ENCODE results near the gene CEP162. TPM values are rescaled to one million over a fixed set of nuclear protein-coding genes. Genes with fewer than 3 reads are reported as not detected.
A peak's percentile ranks its signal among the peaks of the same experiment; 100 is the strongest.

The CEP162 gene
- total and polyA plus RNA-seq, 2 experiments from 2014 or later, result 9.2 to 15.4 TPM

GRCh38 chr6:84086545-84087429, 140.7 kb downstream of the CEP162 start:
- Mint-ChIP-seq H3K27ac (no peak overlapping the region), H3K4me1 (peaks cover 52% of the 10 kb centered on the region)

More at GRCh38 chr6:84086545-84087429, 140.7 kb downstream of the CEP162 start:
- Histone ChIP-seq H3K27me3 (ENCODE audit: insufficient read depth) (no peaks in the 10 kb centered on the region), H3F3A (replicated peaks; ENCODE audit: low read depth) (no peaks in the 10 kb centered on the region), H3K9me2 (ENCODE audit: insufficient read depth) (peaks cover 17% of the 10 kb centered on the region; the same call in 1 of the 2 replicates), H4K20me1 (replicated peaks; ENCODE audit: insufficient read depth) (no peaks in the 10 kb centered on the region), H3K79me2 (replicated peaks; ENCODE audit: insufficient read depth) (no peaks in the 10 kb centered on the region), H3K4me2 (0 out of 2 replicates have a peak overlapping the region, but pooled peaks have one; percentile 31), H3K27ac (ENCODE audit: low read depth) (no peak overlapping the region), H3K4me1 (ENCODE audit: insufficient read depth) (peaks cover 50% of the 10 kb centered on the region), H3K4me3 (no peak overlapping the region), H3K36me3 (ENCODE audit: insufficient read depth) (no peaks in the 10 kb centered on the region), H2AFZ (no peak overlapping the region)
- DNase-seq (ENCODE audit: low spot score) (peak; percentile 24), ATAC-seq (peak; percentile 44; the same call in 2 of the 3 replicates)
- TF ChIP-seq ZNF114 (CRISPR knock-in tag; IDR thresholded peaks at IDR 0.05) (no peak), CREB1 (CRISPR knock-in tag; IDR thresholded peaks at IDR 0.05; ENCODE audit: low read depth) (no peak), JUNB (IDR thresholded peaks at IDR 0.05; ENCODE audit: unreplicated experiment) (no peak), STAT1 (IDR thresholded peaks at IDR 0.05; ENCODE audit: unreplicated experiment) (no peak), POLR2AphosphoS5 (IDR thresholded peaks at IDR 0.05; ENCODE audit: low read depth) (no peak), EZH2 (IDR thresholded peaks at IDR 0.05; ENCODE audit: low read depth, unreplicated experiment) (no peak), EZH2phosphoT487 (IDR thresholded peaks at IDR 0.05; ENCODE audit: unreplicated experiment) (no peak), NANOG (IDR thresholded peaks at IDR 0.05; ENCODE audit: borderline replicate concordance) (no peak), ZNF331 (CRISPR knock-in tag; IDR thresholded peaks at IDR 0.05; ENCODE audit: low read depth) (no peak)
- TF ChIP-seq, protein P1, sequence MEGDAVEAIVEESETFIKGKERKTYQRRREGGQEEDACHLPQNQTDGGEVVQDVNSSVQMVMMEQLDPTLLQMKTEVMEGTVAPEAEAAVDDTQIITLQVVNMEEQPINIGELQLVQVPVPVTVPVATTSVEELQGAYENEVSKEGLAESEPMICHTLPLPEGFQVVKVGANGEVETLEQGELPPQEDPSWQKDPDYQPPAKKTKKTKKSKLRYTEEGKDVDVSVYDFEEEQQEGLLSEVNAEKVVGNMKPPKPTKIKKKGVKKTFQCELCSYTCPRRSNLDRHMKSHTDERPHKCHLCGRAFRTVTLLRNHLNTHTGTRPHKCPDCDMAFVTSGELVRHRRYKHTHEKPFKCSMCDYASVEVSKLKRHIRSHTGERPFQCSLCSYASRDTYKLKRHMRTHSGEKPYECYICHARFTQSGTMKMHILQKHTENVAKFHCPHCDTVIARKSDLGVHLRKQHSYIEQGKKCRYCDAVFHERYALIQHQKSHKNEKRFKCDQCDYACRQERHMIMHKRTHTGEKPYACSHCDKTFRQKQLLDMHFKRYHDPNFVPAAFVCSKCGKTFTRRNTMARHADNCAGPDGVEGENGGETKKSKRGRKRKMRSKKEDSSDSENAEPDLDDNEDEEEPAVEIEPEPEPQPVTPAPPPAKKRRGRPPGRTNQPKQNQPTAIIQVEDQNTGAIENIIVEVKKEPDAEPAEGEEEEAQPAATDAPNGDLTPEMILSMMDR (conservative IDR thresholded peaks at IDR 0.05; ENCODE audit: low read depth in 2 of 2), result no peak
- TF ChIP-seq, protein P2, sequence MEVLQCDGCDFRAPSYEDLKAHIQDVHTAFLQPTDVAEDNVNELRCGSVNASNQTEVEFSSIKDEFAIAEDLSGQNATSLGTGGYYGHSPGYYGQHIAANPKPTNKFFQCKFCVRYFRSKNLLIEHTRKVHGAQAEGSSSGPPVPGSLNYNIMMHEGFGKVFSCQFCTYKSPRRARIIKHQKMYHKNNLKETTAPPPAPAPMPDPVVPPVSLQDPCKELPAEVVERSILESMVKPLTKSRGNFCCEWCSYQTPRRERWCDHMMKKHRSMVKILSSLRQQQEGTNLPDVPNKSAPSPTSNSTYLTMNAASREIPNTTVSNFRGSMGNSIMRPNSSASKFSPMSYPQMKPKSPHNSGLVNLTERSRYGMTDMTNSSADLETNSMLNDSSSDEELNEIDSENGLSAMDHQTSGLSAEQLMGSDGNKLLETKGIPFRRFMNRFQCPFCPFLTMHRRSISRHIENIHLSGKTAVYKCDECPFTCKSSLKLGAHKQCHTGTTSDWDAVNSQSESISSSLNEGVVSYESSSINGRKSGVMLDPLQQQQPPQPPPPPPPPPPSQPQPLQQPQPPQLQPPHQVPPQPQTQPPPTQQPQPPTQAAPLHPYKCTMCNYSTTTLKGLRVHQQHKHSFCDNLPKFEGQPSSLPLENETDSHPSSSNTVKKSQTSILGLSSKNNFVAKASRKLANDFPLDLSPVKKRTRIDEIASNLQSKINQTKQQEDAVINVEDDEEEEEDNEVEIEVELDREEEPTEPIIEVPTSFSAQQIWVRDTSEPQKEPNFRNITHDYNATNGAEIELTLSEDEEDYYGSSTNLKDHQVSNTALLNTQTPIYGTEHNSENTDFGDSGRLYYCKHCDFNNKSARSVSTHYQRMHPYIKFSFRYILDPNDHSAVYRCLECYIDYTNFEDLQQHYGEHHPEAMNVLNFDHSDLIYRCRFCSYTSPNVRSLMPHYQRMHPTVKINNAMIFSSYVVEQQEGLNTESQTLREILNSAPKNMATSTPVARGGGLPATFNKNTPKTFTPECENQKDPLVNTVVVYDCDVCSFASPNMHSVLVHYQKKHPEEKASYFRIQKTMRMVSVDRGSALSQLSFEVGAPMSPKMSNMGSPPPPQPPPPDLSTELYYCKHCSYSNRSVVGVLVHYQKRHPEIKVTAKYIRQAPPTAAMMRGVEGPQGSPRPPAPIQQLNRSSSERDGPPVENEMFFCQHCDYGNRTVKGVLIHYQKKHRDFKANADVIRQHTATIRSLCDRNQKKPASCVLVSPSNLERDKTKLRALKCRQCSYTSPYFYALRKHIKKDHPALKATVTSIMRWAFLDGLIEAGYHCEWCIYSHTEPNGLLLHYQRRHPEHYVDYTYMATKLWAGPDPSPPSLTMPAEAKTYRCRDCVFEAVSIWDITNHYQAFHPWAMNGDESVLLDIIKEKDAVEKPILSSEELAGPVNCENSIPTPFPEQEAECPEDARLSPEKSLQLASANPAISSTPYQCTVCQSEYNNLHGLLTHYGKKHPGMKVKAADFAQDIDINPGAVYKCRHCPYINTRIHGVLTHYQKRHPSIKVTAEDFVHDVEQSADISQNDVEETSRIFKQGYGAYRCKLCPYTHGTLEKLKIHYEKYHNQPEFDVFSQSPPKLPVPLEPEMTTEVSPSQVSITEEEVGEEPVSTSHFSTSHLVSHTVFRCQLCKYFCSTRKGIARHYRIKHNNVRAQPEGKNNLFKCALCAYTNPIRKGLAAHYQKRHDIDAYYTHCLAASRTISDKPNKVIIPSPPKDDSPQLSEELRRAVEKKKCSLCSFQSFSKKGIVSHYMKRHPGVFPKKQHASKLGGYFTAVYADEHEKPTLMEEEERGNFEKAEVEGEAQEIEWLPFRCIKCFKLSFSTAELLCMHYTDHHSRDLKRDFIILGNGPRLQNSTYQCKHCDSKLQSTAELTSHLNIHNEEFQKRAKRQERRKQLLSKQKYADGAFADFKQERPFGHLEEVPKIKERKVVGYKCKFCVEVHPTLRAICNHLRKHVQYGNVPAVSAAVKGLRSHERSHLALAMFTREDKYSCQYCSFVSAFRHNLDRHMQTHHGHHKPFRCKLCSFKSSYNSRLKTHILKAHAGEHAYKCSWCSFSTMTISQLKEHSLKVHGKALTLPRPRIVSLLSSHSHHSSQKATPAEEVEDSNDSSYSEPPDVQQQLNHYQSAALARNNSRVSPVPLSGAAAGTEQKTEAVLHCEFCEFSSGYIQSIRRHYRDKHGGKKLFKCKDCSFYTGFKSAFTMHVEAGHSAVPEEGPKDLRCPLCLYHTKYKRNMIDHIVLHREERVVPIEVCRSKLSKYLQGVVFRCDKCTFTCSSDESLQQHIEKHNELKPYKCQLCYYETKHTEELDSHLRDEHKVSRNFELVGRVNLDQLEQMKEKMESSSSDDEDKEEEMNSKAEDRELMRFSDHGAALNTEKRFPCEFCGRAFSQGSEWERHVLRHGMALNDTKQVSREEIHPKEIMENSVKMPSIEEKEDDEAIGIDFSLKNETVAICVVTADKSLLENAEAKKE (CRISPR knock-in tag; IDR thresholded peaks at IDR 0.05), result no peak
- TF ChIP-seq, protein P3, sequence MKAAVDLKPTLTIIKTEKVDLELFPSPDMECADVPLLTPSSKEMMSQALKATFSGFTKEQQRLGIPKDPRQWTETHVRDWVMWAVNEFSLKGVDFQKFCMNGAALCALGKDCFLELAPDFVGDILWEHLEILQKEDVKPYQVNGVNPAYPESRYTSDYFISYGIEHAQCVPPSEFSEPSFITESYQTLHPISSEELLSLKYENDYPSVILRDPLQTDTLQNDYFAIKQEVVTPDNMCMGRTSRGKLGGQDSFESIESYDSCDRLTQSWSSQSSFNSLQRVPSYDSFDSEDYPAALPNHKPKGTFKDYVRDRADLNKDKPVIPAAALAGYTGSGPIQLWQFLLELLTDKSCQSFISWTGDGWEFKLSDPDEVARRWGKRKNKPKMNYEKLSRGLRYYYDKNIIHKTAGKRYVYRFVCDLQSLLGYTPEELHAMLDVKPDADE (IDR thresholded peaks at IDR 0.05), result no peak
- Mint-ChIP-seq H3K36me3 (ENCODE audit: low read depth) (0 out of 3 replicates have a peak, but pooled peaks cover under 1% of the 10 kb centered on the region), H3K9me3 (no peaks in the 10 kb centered on the region), H3K27me3 (ENCODE audit: insufficient read depth, low read depth, poor library complexity) (peaks cover 2% of the 10 kb centered on the region), H3K4me3 (no peak overlapping the region)
